ENCODE measurements around the gene NKIRAS2. TPM values are rescaled to one million over a fixed set of nuclear protein-coding genes. Genes with fewer than 3 reads are reported as not detected.
A peak's percentile ranks its signal among the peaks of the same experiment; 100 is the strongest.

Gene NKIRAS2
- 10 to 100 TPM; 15.6 to 16.1 TPM for total RNA-seq

- ChIA-PET POLR2A (interaction anchor here (0.6 to 3.5 kb wide), 5 partner anchors 16 to 101 kb away, joined by 3 to 13 read pairs (median 3); partner anchors contain the start of gene KAT2A), CTCF (interaction anchor here (0.6 to 13.7 kb wide), 24 partner anchors 10 to 293 kb away, joined by 3 to 211 read pairs (median 4); partner anchors contain the start of genes ACLY, CNP, DHX58 and KAT2A)
- Mint-ChIP-seq H3K27ac (peak within 1 kb of the TSS; percentile 38), H3K27me3 (no peaks in the 10 kb centered on the region), H3K4me1 (ENCODE audit: low read depth) (peaks cover 47% of the 10 kb centered on the region), H3K4me3 (peak within 1 kb of the TSS; percentile 96), H3K9me3 (no peaks in the 10 kb centered on the region), H3K36me3 (peaks cover 22% of the 10 kb centered on the region)
- intact Hi-C loops (cut with micrococcal nuclease): loop anchor here (2.0 to 10.0 kb wide), 3 partner anchors 93 to 165 kb away; partner anchors contain the start of genes DHX58, HCRT, KCNH4 and KLHL11
- peak; percentile 97 for DNase-seq
Observed at GRCh38 chr17:42019509-42020404, at the start of gene NKIRAS2. Gene NKIRAS2, plus strand, starts transcription at chr17:42020090. Its CDS starts 1,488 bp downstream, at chr17:42021578.

DNA sequence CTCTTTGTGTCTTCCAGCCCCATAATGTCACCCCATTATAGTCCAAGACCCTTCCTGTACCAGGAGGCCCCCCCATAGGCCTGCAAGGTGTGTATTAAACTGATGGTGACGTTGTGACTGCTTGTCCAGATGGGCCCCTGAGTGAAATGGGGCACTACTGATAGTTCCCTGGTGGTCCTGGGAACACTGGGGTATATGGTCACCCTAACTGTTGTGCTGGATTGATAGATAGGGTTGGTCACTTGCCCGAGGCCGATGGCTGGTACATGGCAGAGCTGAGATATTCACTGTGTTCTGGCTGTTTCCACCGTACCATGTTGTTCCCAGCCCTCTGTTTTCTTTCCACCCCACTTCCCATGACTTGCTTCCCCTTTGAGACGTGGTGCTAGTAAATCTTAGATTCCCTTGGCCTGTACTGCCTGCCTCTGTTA is 49.0 kb upstream of the NKIRAS2 start:
- ChIA-PET CTCF (no interaction called here), POLR2A (no interaction called here)
- Mint-ChIP-seq H3K4me1 (ENCODE audit: low read depth) (peaks cover 33% of the 10 kb centered on the region), H3K36me3 (peaks cover 28% of the 10 kb centered on the region), H3K27me3 (no peaks in the 10 kb centered on the region), H3K27ac (peak overlapping the region; percentile 2), H3K9me3 (no peaks in the 10 kb centered on the region), H3K4me3 (no peak overlapping the region)
- DNase-seq: no peak
- intact Hi-C loops (cut with micrococcal nuclease): no loop called here

DNA sequence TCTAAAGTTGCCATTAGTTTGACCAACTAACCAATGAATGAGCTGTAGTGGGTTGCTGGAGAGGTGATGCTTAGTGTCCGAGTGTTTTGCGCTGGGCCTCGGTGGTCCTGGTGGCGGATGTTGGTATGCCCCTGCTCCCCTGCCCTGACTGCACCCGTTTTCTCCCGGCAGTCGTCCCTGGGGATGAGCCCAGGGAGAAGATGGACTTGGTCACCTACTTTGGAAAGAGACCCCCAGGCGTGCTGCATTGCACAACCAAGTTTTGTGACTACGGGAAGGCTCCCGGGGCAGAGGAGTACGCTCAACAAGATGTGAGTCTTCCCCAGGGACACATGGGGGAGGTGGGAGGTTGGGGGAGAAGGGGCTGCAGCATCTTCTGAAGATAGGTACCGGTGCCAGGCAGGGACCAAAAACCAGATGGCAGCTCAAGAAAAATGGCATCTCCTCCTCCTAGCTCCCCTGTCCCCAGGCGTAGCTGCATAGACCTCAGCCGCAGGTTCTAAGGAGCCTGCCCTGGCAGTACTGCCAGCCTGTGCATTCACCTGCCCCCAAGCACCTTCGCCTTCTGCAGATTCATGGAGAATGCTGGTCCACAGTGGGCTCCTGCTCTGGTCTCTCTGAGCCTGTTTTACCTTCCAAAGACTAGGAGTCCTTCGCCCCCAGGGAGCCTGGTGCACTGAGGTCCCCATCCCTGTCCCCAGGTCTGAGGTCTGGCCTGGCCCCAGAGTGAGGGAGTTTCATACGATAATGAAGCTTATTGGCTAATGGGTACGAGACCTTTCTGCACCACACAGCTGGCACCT is 48.0 kb upstream of the NKIRAS2 start:
- POLR2A ChIA-PET: no interaction called here
- no peaks in the 10 kb centered on the region for H3K9me3 Mint-ChIP-seq
- H3K27me3 Mint-ChIP-seq: no peaks in the 10 kb centered on the region
- CTCF ChIA-PET: no interaction called here
- H3K36me3 Mint-ChIP-seq: peaks cover 36% of the 10 kb centered on the region
- no peak for DNase-seq
- intact Hi-C loops (cut with micrococcal nuclease): no loop called here
- H3K27ac Mint-ChIP-seq: no peak overlapping the region
- H3K4me3 Mint-ChIP-seq: no peak overlapping the region
- H3K4me1 Mint-ChIP-seq (ENCODE audit: low read depth): peaks cover 31% of the 10 kb centered on the region

- H3K27me3 Mint-ChIP-seq: no peaks in the 10 kb centered on the region
Observed at GRCh38 chr17:41972571-41973407, 47.1 kb upstream of the NKIRAS2 start.

GRCh38 chr17:41973408-41973811 is 46.5 kb upstream of the NKIRAS2 start:
- H3K27me3 Mint-ChIP-seq: no peaks in the 10 kb centered on the region
- no peaks in the 10 kb centered on the region for H3K9me3 Mint-ChIP-seq
- intact Hi-C loops (cut with micrococcal nuclease): no loop called here
- CTCF ChIA-PET: no interaction called here
- H3K27ac Mint-ChIP-seq: no peak overlapping the region
- H3K4me3 Mint-ChIP-seq: no peak overlapping the region
- POLR2A ChIA-PET: interaction anchor here (1.0 kb wide), 1 partner anchor 8 kb away, joined by 3 read pairs; no protein-coding TSS in a partner anchor
- H3K36me3 Mint-ChIP-seq: peaks cover 34% of the 10 kb centered on the region
- DNase-seq: no peak
- peaks cover 19% of the 10 kb centered on the region for H3K4me1 Mint-ChIP-seq (ENCODE audit: low read depth)

More at GRCh38 chr17:41972571-41973407, 47.1 kb upstream of the NKIRAS2 start:
- H3K4me1 Mint-ChIP-seq (ENCODE audit: low read depth): peaks cover 25% of the 10 kb centered on the region
- no peak overlapping the region for H3K4me3 Mint-ChIP-seq
- peaks cover 35% of the 10 kb centered on the region for H3K36me3 Mint-ChIP-seq
- no peak for DNase-seq
- POLR2A ChIA-PET: interaction anchor here (1.0 kb wide), 1 partner anchor 9 kb away, joined by 3 read pairs; no protein-coding TSS in a partner anchor
- intact Hi-C loops (cut with micrococcal nuclease): no loop called here
- H3K27ac Mint-ChIP-seq: no peak overlapping the region
- CTCF ChIA-PET: no interaction called here
- H3K9me3 Mint-ChIP-seq: no peaks in the 10 kb centered on the region

GRCh38 chr17:41974031-41974430 is 45.9 kb upstream of the NKIRAS2 start:
- DNase-seq: no peak
- Mint-ChIP-seq H3K4me1 (ENCODE audit: low read depth) (peaks cover 14% of the 10 kb centered on the region), H3K27ac (no peak overlapping the region), H3K4me3 (no peak overlapping the region), H3K36me3 (peaks cover 30% of the 10 kb centered on the region), H3K27me3 (no peaks in the 10 kb centered on the region), H3K9me3 (no peaks in the 10 kb centered on the region)
- intact Hi-C loops (cut with micrococcal nuclease): no loop called here
- POLR2A ChIA-PET: interaction anchor here (1.0 kb wide), 1 partner anchor 10 kb away, joined by 4 read pairs; no protein-coding TSS in a partner anchor
- CTCF ChIA-PET: interaction anchor here (0.8 kb wide), 1 partner anchor 10 kb away, joined by 5 read pairs; no protein-coding TSS in a partner anchor

- Mint-ChIP-seq H3K27me3 (no peaks in the 10 kb centered on the region), H3K4me1 (ENCODE audit: low read depth) (peaks cover 11% of the 10 kb centered on the region), H3K9me3 (no peaks in the 10 kb centered on the region), H3K36me3 (peaks cover 29% of the 10 kb centered on the region), H3K4me3 (no peak overlapping the region), H3K27ac (no peak overlapping the region)
- CTCF ChIA-PET: interaction anchor here (0.8 kb wide), 1 partner anchor 11 kb away, joined by 5 read pairs; no protein-coding TSS in a partner anchor
- intact Hi-C loops (cut with micrococcal nuclease): no loop called here
- POLR2A ChIA-PET: interaction anchor here (1.0 kb wide), 1 partner anchor 11 kb away, joined by 4 read pairs; no protein-coding TSS in a partner anchor
- DNase-seq: no peak
Observed at GRCh38 chr17:41974658-41975057, 45.2 kb upstream of the NKIRAS2 start.

DNA sequence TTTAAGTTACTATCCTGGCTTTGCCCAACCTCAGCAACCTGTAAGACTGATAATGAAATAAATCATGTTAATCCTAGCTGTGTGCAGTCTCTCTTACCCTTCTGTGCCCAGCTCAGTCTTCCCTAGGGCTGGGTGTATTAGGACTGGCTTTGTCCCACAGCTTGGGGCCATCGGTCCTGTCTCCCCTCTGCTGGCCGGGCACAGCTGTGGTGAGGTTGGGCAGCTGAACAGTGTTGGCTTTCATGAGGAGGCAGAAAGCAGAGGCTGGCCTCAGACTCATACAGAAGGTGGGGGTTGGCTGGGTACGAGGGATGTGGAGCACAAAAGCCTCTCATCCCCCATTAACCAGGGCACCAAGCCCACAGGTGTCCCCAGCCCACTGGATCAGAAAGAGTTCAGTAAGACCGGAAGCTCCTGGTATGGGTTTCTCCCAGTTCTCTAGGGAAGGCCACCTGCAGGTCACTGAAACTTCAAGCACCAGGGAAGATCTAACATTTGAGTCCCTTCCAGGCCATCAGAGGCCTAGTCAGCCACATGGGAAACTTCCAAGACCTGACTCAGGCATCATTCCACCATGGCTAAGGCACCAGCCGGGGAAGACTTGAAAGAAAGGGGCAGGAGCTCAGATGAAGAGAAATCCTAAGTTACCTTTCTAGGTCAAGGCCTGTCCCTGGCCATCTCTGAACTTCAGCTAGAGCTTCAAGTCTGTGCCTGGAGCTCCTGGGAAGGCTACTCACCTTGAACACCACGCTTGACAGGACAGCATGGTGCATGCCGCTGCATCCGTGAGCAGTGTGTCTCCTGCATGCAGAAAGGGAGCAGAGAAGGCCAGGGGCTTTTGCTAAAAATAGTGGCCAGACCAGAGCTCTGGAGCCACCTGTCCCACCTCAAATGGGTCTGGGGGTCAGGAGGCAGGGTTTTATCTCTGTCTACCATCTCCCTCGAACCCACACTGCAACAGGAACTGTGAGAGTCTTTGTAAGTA is 44.5 kb upstream of the NKIRAS2 start:
- Mint-ChIP-seq H3K4me3 (no peak overlapping the region), H3K27ac (peak overlapping the region; percentile 2), H3K4me1 (ENCODE audit: low read depth) (peaks cover 9% of the 10 kb centered on the region), H3K27me3 (no peaks in the 10 kb centered on the region), H3K9me3 (no peaks in the 10 kb centered on the region), H3K36me3 (peaks cover 27% of the 10 kb centered on the region)
- no peak for DNase-seq
- ChIA-PET POLR2A (interaction anchor here (0.6 to 1.0 kb wide), 3 partner anchors 11 to 181 kb away, joined by 3 to 4 read pairs (median 3); no protein-coding TSS in a partner anchor), CTCF (interaction anchor here (0.8 kb wide), 1 partner anchor 12 kb away, joined by 5 read pairs; no protein-coding TSS in a partner anchor)
- intact Hi-C loops (cut with micrococcal nuclease): no loop called here

DNA sequence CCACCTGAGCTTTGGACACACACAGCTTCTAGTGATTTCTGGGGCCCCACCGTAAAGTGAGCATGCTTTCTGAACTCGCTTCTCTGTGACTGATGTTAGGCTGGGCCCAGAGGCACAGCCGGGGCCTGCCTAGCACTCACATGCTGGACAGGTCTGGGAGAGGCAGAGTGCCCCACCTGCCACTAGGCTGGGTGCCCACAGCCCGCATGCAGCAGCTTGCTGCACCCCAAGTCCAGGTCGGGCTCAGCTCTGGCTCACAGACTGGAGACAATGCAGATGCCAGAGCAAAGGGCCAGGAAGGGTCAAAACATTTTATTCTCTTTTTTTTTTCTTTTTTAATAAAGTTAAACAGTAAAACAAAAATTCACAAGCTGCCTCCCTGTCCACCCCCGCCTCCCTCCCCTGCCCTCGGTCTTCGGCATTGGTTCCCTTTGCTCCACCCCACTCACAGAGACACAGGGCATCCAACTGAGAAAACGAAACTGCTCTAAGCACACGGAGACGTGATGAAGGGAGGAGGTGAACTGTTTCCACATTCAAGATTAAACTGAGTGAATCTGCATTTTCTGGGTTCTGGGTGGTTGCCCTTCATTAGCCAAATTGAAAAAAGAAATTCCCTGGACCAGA is 43.6 kb upstream of the NKIRAS2 start:
- H3K4me3 Mint-ChIP-seq: no peak overlapping the region
- H3K27me3 Mint-ChIP-seq: no peaks in the 10 kb centered on the region
- ChIA-PET POLR2A (interaction anchor here (0.6 kb wide), 3 partner anchors 26 to 182 kb away, joined by 3 read pairs; no protein-coding TSS in a partner anchor), CTCF (no interaction called here)
- H3K9me3 Mint-ChIP-seq: no peaks in the 10 kb centered on the region
- peaks cover 27% of the 10 kb centered on the region for H3K36me3 Mint-ChIP-seq
- intact Hi-C loops (cut with micrococcal nuclease): no loop called here
- peak overlapping the region; percentile 77 for H3K27ac Mint-ChIP-seq
- no peak for DNase-seq
- peaks cover 5% of the 10 kb centered on the region for H3K4me1 Mint-ChIP-seq (ENCODE audit: low read depth)

- intact Hi-C loops (cut with micrococcal nuclease): no loop called here
- peaks cover 36% of the 10 kb centered on the region for H3K36me3 Mint-ChIP-seq
- POLR2A ChIA-PET: interaction anchor here (0.6 to 1.6 kb wide), 3 partner anchors 14 to 155 kb away, joined by 3 read pairs; partner anchors contain the start of gene DNAJC7
Observed at GRCh38 chr17:41977991-41978390, 41.9 kb upstream of the NKIRAS2 start.

More at GRCh38 chr17:41977991-41978390, 41.9 kb upstream of the NKIRAS2 start:
- peak overlapping the region; percentile 16 for H3K27ac Mint-ChIP-seq
- CTCF ChIA-PET: interaction anchor here (1.2 kb wide), 1 partner anchor 15 kb away, joined by 4 read pairs; no protein-coding TSS in a partner anchor
- no peak for DNase-seq
- no peaks in the 10 kb centered on the region for H3K27me3 Mint-ChIP-seq
- no peak overlapping the region for H3K4me3 Mint-ChIP-seq
- no peaks in the 10 kb centered on the region for H3K9me3 Mint-ChIP-seq
- no peaks in the 10 kb centered on the region for H3K4me1 Mint-ChIP-seq (ENCODE audit: low read depth)

Measured in activated CD4-positive, alpha-beta memory T cell treated with anti-CD3 and anti-CD28 coated beads for 36 hours (primary cell).